GM12872 (cell line): Measurements from ENCODE around the gene GNPTG.

Experiments used
- CTCF ChIP-seq: IDR thresholded peaks from 3 replicates; pipeline ENCODE4 v1.5.1; 2011; ENCODE audit warnings: low read depth, mild to moderate bottlenecking, low read length, moderate library complexity; ENCODE audit not compliant: insufficient read depth

Gene GNPTG

GRCh38 chr16:1345087-1345486 lies 6.6 kb upstream of the GNPTG start:
- TF ChIP-seq CTCF: no peak

- no peak for TF ChIP-seq CTCF
These were observed 5.9 kb upstream of the GNPTG start for GRCh38 chr16:1345651-1346421.

GRCh38 chr16:1346422-1347285 lies 5.1 kb upstream of the GNPTG start:
- TF ChIP-seq CTCF: no peak

- TF ChIP-seq CTCF: no peak
These were observed 4.4 kb upstream of the GNPTG start for GRCh38 chr16:1347286-1347855.

GRCh38 chr16:1347962-1348361 lies 3.8 kb upstream of the GNPTG start:
- no peak for TF ChIP-seq CTCF

- no peak for TF ChIP-seq CTCF
These were observed 3.3 kb upstream of the GNPTG start for GRCh38 chr16:1348441-1348840.

GRCh38 chr16:1348926-1349325 lies 2.8 kb upstream of the GNPTG start:
- no peak for TF ChIP-seq CTCF
